ENCODE results near the gene TMED6.

The TMED6 gene

GRCh38 chr16:69368866-69369265 is 17.3 kb upstream of the TMED6 start:
- no peak overlapping the region for H2AFZ ChIP-seq (ENCODE audit: low read length)
- H4K91ac ChIP-seq (ENCODE audit: low read depth, low read length, poor library complexity), result no peak overlapping the region
- H3K4me3 ChIP-seq (ENCODE audit: low read length in 2 of 2), result no peak overlapping the region
- H3K9ac ChIP-seq (ENCODE audit: low read depth, low read length, poor library complexity), result no peak overlapping the region
- no peak overlapping the region for H3K18ac ChIP-seq (ENCODE audit: low read length)
- no peaks in the 10 kb centered on the region for H3K4me1 ChIP-seq (ENCODE audit: control insufficient read depth in 2 of 2, insufficient read depth in 1 of 2, low read depth in 1 of 2, low read length in 2 of 2)
- H3K4ac ChIP-seq (ENCODE audit: low read length), result no peak overlapping the region
- no peak overlapping the region for H2BK120ac ChIP-seq (ENCODE audit: low read depth, low read length)
- peaks cover 47 to 97% of the 10 kb centered on the region in 2 donors for H3K36me3 ChIP-seq (replicated peaks in 1 of 2; ENCODE audit: control insufficient read depth in 2 of 2, insufficient read depth in 2 of 2, low read length in 2 of 2)
- H2BK12ac ChIP-seq (ENCODE audit: low read length), result no peak overlapping the region
- no peaks in the 10 kb centered on the region for H3K79me1 ChIP-seq (ENCODE audit: low read depth, low read length)
- H2AK5ac ChIP-seq (ENCODE audit: low read depth, low read length), result no peak overlapping the region
- H3K27me3 ChIP-seq (ENCODE audit: control insufficient read depth in 3 of 3, insufficient read depth in 3 of 3, low read depth in 1 of 3, low read length in 3 of 3), result no peaks in the 10 kb centered on the region
- H3K9me3 ChIP-seq (replicated peaks in 1 of 2; ENCODE audit: control insufficient read depth in 2 of 2, insufficient read depth in 1 of 2, low read depth in 1 of 2, low read length in 2 of 2), result no peaks in the 10 kb centered on the region
- DNase-seq (ENCODE audit: low spot score), result no peak
- no peak overlapping the region for H2BK5ac ChIP-seq (ENCODE audit: low read length)
- H3K4me2 ChIP-seq (ENCODE audit: insufficient read depth, low read length, poor library complexity, severe bottlenecking), result no peak overlapping the region
- H3K14ac ChIP-seq (ENCODE audit: low read length), result no peak overlapping the region
- no peak overlapping the region for H3K23ac ChIP-seq (ENCODE audit: low read depth, low read length, poor library complexity)
- no peak overlapping the region for H4K8ac ChIP-seq (ENCODE audit: low read depth, low read length)
- no peak overlapping the region for H2BK15ac ChIP-seq (ENCODE audit: low read length)
- WGBS, 2 donors (ENCODE audit: extremely low coverage in 2 of 2, insufficient read length in 2 of 2, insufficient replicate concordance in 1 of 2), result no CpG with 5 or more reads among the region's 4 CpGs
- H3K27ac ChIP-seq (replicated peaks; ENCODE audit: low read length), result no peak overlapping the region

GRCh38 chr16:69367980-69368379 is 16.4 kb upstream of the TMED6 start:
- DNase-seq (ENCODE audit: low spot score), result no peak
- Histone ChIP-seq H3K4me1 (ENCODE audit: control insufficient read depth in 2 of 2, insufficient read depth in 1 of 2, low read depth in 1 of 2, low read length in 2 of 2) (no peaks in the 10 kb centered on the region), H3K9ac (ENCODE audit: low read depth, low read length, poor library complexity) (no peak overlapping the region), H3K27me3 (ENCODE audit: control insufficient read depth in 3 of 3, insufficient read depth in 3 of 3, low read depth in 1 of 3, low read length in 3 of 3) (no peaks in the 10 kb centered on the region), H2AK5ac (ENCODE audit: low read depth, low read length) (no peak overlapping the region), H3K18ac (ENCODE audit: low read length) (no peak overlapping the region), H2BK120ac (ENCODE audit: low read depth, low read length) (no peak overlapping the region), H2BK15ac (ENCODE audit: low read length) (no peak overlapping the region), H2AFZ (ENCODE audit: low read length) (no peak overlapping the region), H3K79me1 (ENCODE audit: low read depth, low read length) (no peaks in the 10 kb centered on the region), H3K4me3 (ENCODE audit: low read length in 2 of 2) (no peak overlapping the region), H4K91ac (ENCODE audit: low read depth, low read length, poor library complexity) (no peak overlapping the region), H3K23ac (ENCODE audit: low read depth, low read length, poor library complexity) (no peak overlapping the region), H3K9me3 (replicated peaks in 1 of 2; ENCODE audit: control insufficient read depth in 2 of 2, insufficient read depth in 1 of 2, low read depth in 1 of 2, low read length in 2 of 2) (no peaks in the 10 kb centered on the region), H3K14ac (ENCODE audit: low read length) (no peak overlapping the region), H3K4ac (ENCODE audit: low read length) (no peak overlapping the region), H3K4me2 (ENCODE audit: insufficient read depth, low read length, poor library complexity, severe bottlenecking) (no peak overlapping the region), H2BK12ac (ENCODE audit: low read length) (no peak overlapping the region), H3K36me3 (replicated peaks in 1 of 2; ENCODE audit: control insufficient read depth in 2 of 2, insufficient read depth in 2 of 2, low read length in 2 of 2) (peaks cover 51 to 97% of the 10 kb centered on the region in 2 donors), H3K27ac (replicated peaks; ENCODE audit: low read length) (no peak overlapping the region), H4K8ac (ENCODE audit: low read depth, low read length) (no peak overlapping the region), H2BK5ac (ENCODE audit: low read length) (no peak overlapping the region)
- WGBS, 2 donors (ENCODE audit: extremely low coverage in 2 of 2, insufficient read length in 2 of 2, insufficient replicate concordance in 1 of 2), result no CpG with 5 or more reads among the region's 7 CpGs

DNA sequence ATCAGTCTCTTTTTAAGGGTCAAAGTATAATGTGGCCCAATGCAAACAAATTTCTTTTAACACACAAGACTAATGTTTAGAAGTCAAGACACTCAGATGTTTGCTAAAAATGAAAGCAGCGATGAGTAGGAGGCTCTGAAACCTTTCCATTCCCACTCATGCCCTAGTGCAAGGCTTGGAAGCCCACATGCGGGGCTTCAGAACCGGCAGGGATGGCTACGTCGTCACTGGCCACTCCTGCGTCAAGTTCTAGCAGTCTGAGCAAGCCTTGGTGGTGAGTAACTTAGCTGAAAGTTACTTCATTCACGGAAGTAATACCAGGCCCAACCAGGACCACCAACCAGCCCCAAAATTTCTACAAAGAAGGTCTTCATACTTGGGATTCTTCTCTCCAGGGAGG is 14.8 kb upstream of the TMED6 start:
- Histone ChIP-seq H3K79me1 (ENCODE audit: low read depth, low read length) (no peaks in the 10 kb centered on the region), H2AK5ac (ENCODE audit: low read depth, low read length) (no peak overlapping the region), H3K27me3 (ENCODE audit: control insufficient read depth in 3 of 3, insufficient read depth in 3 of 3, low read depth in 1 of 3, low read length in 3 of 3) (no peaks in the 10 kb centered on the region), H2BK15ac (ENCODE audit: low read length) (no peak overlapping the region), H3K18ac (ENCODE audit: low read length) (no peak overlapping the region), H2BK120ac (ENCODE audit: low read depth, low read length) (no peak overlapping the region), H3K4me3 (ENCODE audit: low read length in 2 of 2) (no peak overlapping the region), H3K9me3 (replicated peaks in 1 of 2; ENCODE audit: control insufficient read depth in 2 of 2, insufficient read depth in 1 of 2, low read depth in 1 of 2, low read length in 2 of 2) (no peaks in the 10 kb centered on the region), H2BK5ac (ENCODE audit: low read length) (no peak overlapping the region), H3K9ac (ENCODE audit: low read depth, low read length, poor library complexity) (no peak overlapping the region), H3K4me2 (ENCODE audit: insufficient read depth, low read length, poor library complexity, severe bottlenecking) (no peak overlapping the region), H3K4me1 (ENCODE audit: control insufficient read depth in 2 of 2, insufficient read depth in 1 of 2, low read depth in 1 of 2, low read length in 2 of 2) (no peaks in the 10 kb centered on the region), H3K27ac (replicated peaks; ENCODE audit: low read length) (no peak overlapping the region), H3K36me3 (replicated peaks in 1 of 2; ENCODE audit: control insufficient read depth in 2 of 2, insufficient read depth in 2 of 2, low read length in 2 of 2) (peaks cover 48 to 97% of the 10 kb centered on the region in 2 donors), H3K14ac (ENCODE audit: low read length) (no peak overlapping the region), H4K91ac (ENCODE audit: low read depth, low read length, poor library complexity) (no peak overlapping the region), H2AFZ (ENCODE audit: low read length) (no peak overlapping the region), H3K4ac (ENCODE audit: low read length) (no peak overlapping the region), H2BK12ac (ENCODE audit: low read length) (no peak overlapping the region), H3K23ac (ENCODE audit: low read depth, low read length, poor library complexity) (no peak overlapping the region), H4K8ac (ENCODE audit: low read depth, low read length) (no peak overlapping the region)
- no CpG with 5 or more reads among the region's 7 CpGs for WGBS, 2 donors (ENCODE audit: extremely low coverage in 2 of 2, insufficient read length in 2 of 2, insufficient replicate concordance in 1 of 2)
- DNase-seq (ENCODE audit: low spot score), result no peak

DNA sequence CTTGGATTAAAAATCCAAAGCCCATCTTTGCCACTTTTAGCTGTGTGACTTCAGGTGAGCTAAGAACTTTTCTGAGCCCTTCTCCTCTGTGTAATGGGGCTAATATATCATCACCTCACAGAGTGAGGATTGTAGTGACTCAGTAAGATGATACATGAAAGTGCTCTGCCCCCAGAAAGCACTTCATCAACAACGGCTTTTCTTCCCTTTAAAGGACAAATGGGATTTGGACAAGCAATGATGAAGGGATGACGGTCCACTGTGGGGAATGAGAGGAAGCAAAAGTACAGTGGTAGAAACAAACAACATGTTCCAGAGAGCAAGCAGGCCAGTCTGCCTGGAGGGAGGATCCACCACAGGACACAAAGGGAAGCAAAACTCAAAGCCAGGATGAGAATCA is 14.3 kb upstream of the TMED6 start:
- Histone ChIP-seq H3K36me3 (replicated peaks in 1 of 2; ENCODE audit: control insufficient read depth in 2 of 2, insufficient read depth in 2 of 2, low read length in 2 of 2) (peaks cover 48 to 97% of the 10 kb centered on the region in 2 donors), H4K91ac (ENCODE audit: low read depth, low read length, poor library complexity) (no peak overlapping the region), H3K27me3 (ENCODE audit: control insufficient read depth in 3 of 3, insufficient read depth in 3 of 3, low read depth in 1 of 3, low read length in 3 of 3) (no peaks in the 10 kb centered on the region), H2BK120ac (ENCODE audit: low read depth, low read length) (no peak overlapping the region), H3K4ac (ENCODE audit: low read length) (no peak overlapping the region), H3K18ac (ENCODE audit: low read length) (no peak overlapping the region), H3K4me1 (ENCODE audit: control insufficient read depth in 2 of 2, insufficient read depth in 1 of 2, low read depth in 1 of 2, low read length in 2 of 2) (no peaks in the 10 kb centered on the region), H2AFZ (ENCODE audit: low read length) (no peak overlapping the region), H2AK5ac (ENCODE audit: low read depth, low read length) (no peak overlapping the region), H3K23ac (ENCODE audit: low read depth, low read length, poor library complexity) (no peak overlapping the region), H3K27ac (replicated peaks; ENCODE audit: low read length) (no peak overlapping the region), H3K79me1 (ENCODE audit: low read depth, low read length) (no peaks in the 10 kb centered on the region), H4K8ac (ENCODE audit: low read depth, low read length) (no peak overlapping the region), H3K4me3 (ENCODE audit: low read length in 2 of 2) (no peak overlapping the region), H3K9me3 (replicated peaks in 1 of 2; ENCODE audit: control insufficient read depth in 2 of 2, insufficient read depth in 1 of 2, low read depth in 1 of 2, low read length in 2 of 2) (no peaks in the 10 kb centered on the region), H2BK12ac (ENCODE audit: low read length) (no peak overlapping the region), H3K4me2 (ENCODE audit: insufficient read depth, low read length, poor library complexity, severe bottlenecking) (no peak overlapping the region), H2BK15ac (ENCODE audit: low read length) (no peak overlapping the region), H2BK5ac (ENCODE audit: low read length) (no peak overlapping the region), H3K14ac (ENCODE audit: low read length) (no peak overlapping the region), H3K9ac (ENCODE audit: low read depth, low read length, poor library complexity) (no peak overlapping the region)
- no CpG with 5 or more reads among the region's 2 CpGs for WGBS, 2 donors (ENCODE audit: extremely low coverage in 2 of 2, insufficient read length in 2 of 2, insufficient replicate concordance in 1 of 2)
- no peak for DNase-seq (ENCODE audit: low spot score)

Measured in neuronal stem cell (in vitro differentiated cells).